ENCODE measurements around the gene PLCL1. TPM values are rescaled to one million over a fixed set of nuclear protein-coding genes. Genes with fewer than 3 reads are reported as not detected.

Gene PLCL1
- polyA plus RNA-seq, 3 donors: 0.69 to 1.4 (median 0.79) TPM

DNA sequence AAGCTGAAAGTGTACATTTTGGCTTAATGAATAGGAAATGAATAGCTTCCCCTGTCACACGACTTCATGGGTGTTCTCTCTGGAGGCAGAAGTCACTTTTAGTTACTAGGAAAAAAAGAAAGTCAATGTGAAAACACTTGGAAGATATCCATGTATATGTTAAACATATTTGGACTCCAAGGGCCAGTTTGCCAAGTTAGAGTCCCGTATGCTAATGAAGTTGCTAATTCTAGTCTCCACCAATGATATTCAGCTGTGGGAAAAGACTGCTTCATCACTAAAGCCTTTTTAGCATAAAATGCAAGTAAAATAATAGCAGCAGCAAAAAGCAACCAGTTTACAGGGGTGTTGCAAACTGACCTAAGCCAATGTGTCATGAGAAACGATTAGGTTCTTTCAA lies 108.7 kb downstream of the PLCL1 start:
- H3K4me2 ChIP-seq (replicated peaks; ENCODE audit: extremely low read depth, low read length, poor library complexity, severe bottlenecking): no peak overlapping the region
- Mint-ChIP-seq H3K9me3 (peaks cover 0 to 4% (median 1%) of the 10 kb centered on the region in 7 donors), H3K4me3 (no peak overlapping the region), H3K27ac (no peak overlapping the region), H3K36me3 (no peaks in the 10 kb centered on the region), H3K27me3 (ENCODE audit: low read depth in 3 of 3) (peaks cover 2 to 14% (median 7%) of the 10 kb centered on the region in 3 donors), H3K4me1 (peaks cover 20% of the 10 kb centered on the region)
- no peaks in the 10 kb centered on the region for H4K20me1 ChIP-seq (ENCODE audit: insufficient read depth, low read length)
- H3K36me3 ChIP-seq (replicated peaks in 1 of 2; ENCODE audit: control insufficient read depth in 1 of 2, insufficient read depth in 2 of 2, low read length in 2 of 2): no peaks in the 10 kb centered on the region
- H3K27me3 ChIP-seq (ENCODE audit: control insufficient read depth in 2 of 2, insufficient read depth in 2 of 2, low read length in 2 of 2): peaks cover under 1 to 2% of the 10 kb centered on the region in 2 donors
- no CpG with 5 or more reads among the region's 3 CpGs for WGBS (ENCODE audit: insufficient coverage)
- no peak for DNase-seq
- no peaks in the 10 kb centered on the region for H3K79me2 ChIP-seq (ENCODE audit: insufficient read depth, low read length)
- H3K27ac ChIP-seq (ENCODE audit: low read depth in 1 of 2, low read length in 2 of 2): no peak overlapping the region
- intact Hi-C loops (cut with micrococcal nuclease): no loop called here
- H3K9me3 ChIP-seq (replicated peaks in 1 of 2; ENCODE audit: control insufficient read depth in 1 of 2, insufficient read depth in 1 of 2, low read length in 2 of 2): no peaks in the 10 kb centered on the region
- no peak for TF ChIP-seq CTCF (IDR thresholded peaks at IDR 0.05)
- H3K9ac ChIP-seq (ENCODE audit: insufficient read depth, low read length, poor library complexity, severe bottlenecking): no peak overlapping the region
- no peak overlapping the region for H2AFZ ChIP-seq (ENCODE audit: insufficient read depth, low read depth, low read length, poor library complexity, severe bottlenecking)
- peaks cover 15 to 21% of the 10 kb centered on the region in 2 donors for H3K4me1 ChIP-seq (ENCODE audit: control insufficient read depth in 1 of 2, insufficient read depth in 2 of 2, low read length in 2 of 2)
- H3K4me3 ChIP-seq (replicated peaks in 1 of 3; ENCODE audit: low read depth in 2 of 3, low read length in 3 of 3): no peak overlapping the region

DNA sequence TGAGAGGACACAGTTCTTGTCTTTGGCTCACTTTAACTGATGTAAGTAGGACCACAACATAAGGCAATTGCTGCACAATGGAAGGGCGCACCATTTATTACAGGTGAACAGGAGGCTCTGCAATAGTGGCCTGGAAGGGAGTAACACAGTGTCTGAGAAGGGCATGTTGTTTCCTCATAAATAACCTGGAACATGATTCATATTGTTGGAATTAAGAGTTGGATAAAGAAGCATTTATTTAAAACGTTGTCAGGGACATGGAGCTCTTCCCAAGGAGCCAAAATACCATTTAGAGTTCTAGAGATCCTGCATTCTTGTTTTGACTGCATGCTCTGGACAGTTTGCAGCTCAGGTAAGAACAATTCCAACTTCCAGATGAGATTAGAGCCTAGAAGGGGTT lies 110.4 kb downstream of the PLCL1 start:
- H3K27me3 Mint-ChIP-seq (ENCODE audit: low read depth in 3 of 3): peaks cover 2 to 7% (median 6%) of the 10 kb centered on the region in 3 donors
- H3K9me3 ChIP-seq (replicated peaks in 1 of 2; ENCODE audit: control insufficient read depth in 1 of 2, insufficient read depth in 1 of 2, low read length in 2 of 2): peaks cover 5% of the 10 kb centered on the region in 2 donors
- no peak overlapping the region for H3K27ac Mint-ChIP-seq
- H4K20me1 ChIP-seq (ENCODE audit: insufficient read depth, low read length): no peaks in the 10 kb centered on the region
- H3K79me2 ChIP-seq (ENCODE audit: insufficient read depth, low read length): no peaks in the 10 kb centered on the region
- H3K9me3 Mint-ChIP-seq: peaks cover 0 to 11% (median 8%) of the 10 kb centered on the region in 7 donors
- H3K27ac ChIP-seq (ENCODE audit: low read depth in 1 of 2, low read length in 2 of 2): no peak overlapping the region
- WGBS (ENCODE audit: insufficient coverage): no CpG with 5 or more reads among the region's 2 CpGs
- intact Hi-C loops (cut with micrococcal nuclease): no loop called here
- H3K4me1 ChIP-seq (ENCODE audit: control insufficient read depth in 1 of 2, insufficient read depth in 2 of 2, low read length in 2 of 2): peaks cover 15 to 21% of the 10 kb centered on the region in 2 donors
- no peak overlapping the region for H3K4me2 ChIP-seq (replicated peaks; ENCODE audit: extremely low read depth, low read length, poor library complexity, severe bottlenecking)
- no peaks in the 10 kb centered on the region for H3K27me3 ChIP-seq (ENCODE audit: control insufficient read depth in 2 of 2, insufficient read depth in 2 of 2, low read length in 2 of 2)
- no peaks in the 10 kb centered on the region for H3K36me3 ChIP-seq (replicated peaks in 1 of 2; ENCODE audit: control insufficient read depth in 1 of 2, insufficient read depth in 2 of 2, low read length in 2 of 2)
- no peak overlapping the region for H2AFZ ChIP-seq (ENCODE audit: insufficient read depth, low read depth, low read length, poor library complexity, severe bottlenecking)
- peaks cover 25% of the 10 kb centered on the region for H3K4me1 Mint-ChIP-seq
- H3K9ac ChIP-seq (ENCODE audit: insufficient read depth, low read length, poor library complexity, severe bottlenecking): no peak overlapping the region
- no peak for TF ChIP-seq CTCF (IDR thresholded peaks at IDR 0.05)
- no peak for DNase-seq
- no peak overlapping the region for H3K4me3 ChIP-seq (replicated peaks in 1 of 3; ENCODE audit: low read depth in 2 of 3, low read length in 3 of 3)
- H3K36me3 Mint-ChIP-seq: no peaks in the 10 kb centered on the region
- H3K4me3 Mint-ChIP-seq: no peak overlapping the region

Data from CD14-positive monocyte (primary cell).